PC-3 (cell line): ENCODE measurements around the gene GDF2. TPM values are rescaled to one million over a fixed set of nuclear protein-coding genes. Genes with fewer than 3 reads are reported as not detected.

Source experiments
- ATAC-seq: fragments of 200-7000 bp; cut with Tn5 transposase; 2 replicates; pipeline ENCODE4 v1.9.1; 2020; ENCODE audit warnings: mild to moderate bottlenecking, moderate library complexity
- BruUV-seq: library from RNA; stranded (reverse); fragments of 400-500 nt; replicated peaks from 2 replicates; lab custom pipeline; 2021; lab: Mats Ljungman, UMichigan
- CTCF ChIA-PET: fragments of 300-600 bp; sonication (Branson Sonifier 250); formaldehyde crosslinking; loops from one replicate; lab custom pipeline; 2022; ENCODE audit warnings: antibody characterized with exemption; lab: Charles Lee
- POLR2A ChIA-PET: fragments of 300-600 bp; sonication (Branson Sonifier 250); formaldehyde crosslinking; loops from one replicate; lab custom pipeline; 2022; ENCODE audit warnings: antibody characterized with exemption; ENCODE audit not compliant: unreplicated experiment; lab: Charles Lee
- DNase-seq: peaks from one replicate; pipeline ENCODE4 v3.0.0-alpha.2; 2015
- H2AFZ ChIP-seq: fragments of 300-600 bp; sonication (generic); 2 replicates; pipeline ENCODE4 v1.6.0; 2016; ENCODE audit warnings: antibody characterized with exemption, low read length
- H3F3A ChIP-seq: fragments of 300-600 bp; sonication (generic); one replicate; pipeline ENCODE4 v1.6.0; 2017; ENCODE audit warnings: antibody characterized with exemption, low read length, control low read depth, mild to moderate bottlenecking; ENCODE audit not compliant: unreplicated experiment
- H3K27ac ChIP-seq: fragments of 300-600 bp; sonication (generic); 2 replicates; pipeline ENCODE4 v1.5.1; 2016; ENCODE audit warnings: mild to moderate bottlenecking, low read length
- H3K27me3 ChIP-seq: fragments of 300-600 bp; sonication (generic); 2 replicates; pipeline ENCODE4 v1.6.1; 2016; ENCODE audit warnings: low read length, mixed read lengths
- H3K36me3 ChIP-seq: fragments of 300-600 bp; sonication (generic); 2 replicates; pipeline ENCODE4 v1.6.1; 2016; ENCODE audit warnings: low read depth, mixed run types, low read length, mixed read lengths
- H3K4me1 ChIP-seq: fragments of 300-600 bp; sonication (generic); 2 replicates; pipeline ENCODE4 v1.5.1; 2016; ENCODE audit warnings: low read length; ENCODE audit not compliant: insufficient read depth
- H3K4me2 ChIP-seq: fragments of 300-600 bp; sonication (generic); 2 replicates; pipeline ENCODE4 v1.6.0; 2016; ENCODE audit warnings: low read length
- H3K4me3 ChIP-seq: fragments of 300-600 bp; sonication (generic); 2 replicates; pipeline ENCODE4 v1.5.1; 2016; ENCODE audit warnings: mild to moderate bottlenecking, low read length, mixed read lengths
- H3K79me2 ChIP-seq: fragments of 300-600 bp; sonication (generic); 2 replicates; pipeline ENCODE4 v1.6.1; 2017; ENCODE audit warnings: low read length, mixed read lengths
- H3K9ac ChIP-seq: fragments of 300-600 bp; sonication (generic); 2 replicates; pipeline ENCODE4 v1.6.0; 2016; ENCODE audit warnings: mild to moderate bottlenecking, low read length
- H3K9me2 ChIP-seq: fragments of 300-600 bp; sonication (generic); replicated peaks from 2 replicates; pipeline ENCODE4 v1.6.1; 2016; ENCODE audit warnings: mixed run types, low read length, mixed read lengths
- H3K9me3 ChIP-seq: fragments of 300-600 bp; sonication (generic); 2 replicates; pipeline ENCODE4 v1.6.1; 2016; ENCODE audit warnings: low read length, mixed read lengths
- H4K20me1 ChIP-seq: fragments of 300-600 bp; sonication (generic); 2 replicates; pipeline ENCODE4 v1.6.1; 2016; ENCODE audit warnings: low read length, mixed read lengths
- EZH2 ChIP-seq: fragments of 300-600 bp; sonication (generic); IDR thresholded peaks from one replicate; pipeline ENCODE4 v1.6.1; 2017; ENCODE audit warnings: antibody characterized with exemption, mild to moderate bottlenecking, low read length; ENCODE audit not compliant: unreplicated experiment
- EZH2phosphoT487 ChIP-seq: fragments of 300-600 bp; sonication (generic); IDR thresholded peaks from 2 replicates; pipeline ENCODE4 v1.6.1; 2018; ENCODE audit warnings: mild to moderate bottlenecking, antibody characterized with exemption, low read length, borderline replicate concordance
- intact Hi-C: fragments of 100-400 bp; cut with micrococcal nuclease; formaldehyde crosslinking; loops from 2 replicates; pipeline ENCODE4 v1.9.0; 2023
- total RNA-seq: library from RNA; depleted of rRNA; stranded (reverse); fragments of >200 nt; gene quantifications from 2 replicates; pipeline ENCODE4 v1.2.3, GENCODE V29; 2014
- TF ChIP-seq, protein P1 (sequence below): fragments of 300-600 bp; sonication (generic); conservative IDR thresholded peaks from 2 replicates; pipeline ENCODE4 v1.5.1; 2017; ENCODE audit warnings: antibody characterized with exemption, low read depth, mild to moderate bottlenecking, low read length

GDF2 gene
- total RNA-seq, 1 experiment from 2014 or later: not detected

DNA sequence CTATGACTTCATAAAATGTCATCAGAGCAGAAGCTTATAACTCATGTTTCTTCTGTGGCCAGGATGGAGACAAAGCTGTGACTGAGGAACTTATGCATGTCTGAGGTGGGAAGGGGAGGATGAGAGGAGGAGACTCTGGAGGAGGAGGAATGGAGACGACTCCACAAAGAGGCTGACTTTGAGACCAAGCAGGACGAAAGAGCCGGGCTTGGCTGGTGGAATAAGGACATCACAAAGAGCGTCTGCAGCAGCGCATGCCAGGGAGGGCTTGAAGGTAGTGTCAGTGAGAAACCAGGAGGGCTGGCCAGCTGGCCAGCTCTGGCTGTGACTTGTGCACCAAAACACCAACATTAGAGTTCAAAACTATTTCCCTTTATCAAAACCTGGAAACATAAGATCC, 6.1 kb upstream of the GDF2 start:
- ChIA-PET CTCF (no interaction called here), POLR2A (no interaction called here)
- Histone ChIP-seq H3K9ac (no peak overlapping the region), H3K9me2 (no peaks in the 10 kb centered on the region), H3K79me2 (no peaks in the 10 kb centered on the region), H3K4me1 (peaks cover 9% of the 10 kb centered on the region), H3K4me2 (no peak overlapping the region), H3K27me3 (no peaks in the 10 kb centered on the region; the same call in 1 of the 2 replicates), H3K27ac (no peak overlapping the region), H3K9me3 (no peaks in the 10 kb centered on the region), H3K4me3 (no peak overlapping the region), H2AFZ (no peak overlapping the region), H4K20me1 (no peaks in the 10 kb centered on the region), H3F3A (no peaks in the 10 kb centered on the region), H3K36me3 (no peaks in the 10 kb centered on the region)
- DNase-seq (no peak), ATAC-seq (no peak)
- no peak for TF ChIP-seq EZH2
- TF ChIP-seq, protein P1, sequence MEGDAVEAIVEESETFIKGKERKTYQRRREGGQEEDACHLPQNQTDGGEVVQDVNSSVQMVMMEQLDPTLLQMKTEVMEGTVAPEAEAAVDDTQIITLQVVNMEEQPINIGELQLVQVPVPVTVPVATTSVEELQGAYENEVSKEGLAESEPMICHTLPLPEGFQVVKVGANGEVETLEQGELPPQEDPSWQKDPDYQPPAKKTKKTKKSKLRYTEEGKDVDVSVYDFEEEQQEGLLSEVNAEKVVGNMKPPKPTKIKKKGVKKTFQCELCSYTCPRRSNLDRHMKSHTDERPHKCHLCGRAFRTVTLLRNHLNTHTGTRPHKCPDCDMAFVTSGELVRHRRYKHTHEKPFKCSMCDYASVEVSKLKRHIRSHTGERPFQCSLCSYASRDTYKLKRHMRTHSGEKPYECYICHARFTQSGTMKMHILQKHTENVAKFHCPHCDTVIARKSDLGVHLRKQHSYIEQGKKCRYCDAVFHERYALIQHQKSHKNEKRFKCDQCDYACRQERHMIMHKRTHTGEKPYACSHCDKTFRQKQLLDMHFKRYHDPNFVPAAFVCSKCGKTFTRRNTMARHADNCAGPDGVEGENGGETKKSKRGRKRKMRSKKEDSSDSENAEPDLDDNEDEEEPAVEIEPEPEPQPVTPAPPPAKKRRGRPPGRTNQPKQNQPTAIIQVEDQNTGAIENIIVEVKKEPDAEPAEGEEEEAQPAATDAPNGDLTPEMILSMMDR: no peak
- BruUV-seq: no TSS peak
- intact Hi-C loops: no loop called here

DNA sequence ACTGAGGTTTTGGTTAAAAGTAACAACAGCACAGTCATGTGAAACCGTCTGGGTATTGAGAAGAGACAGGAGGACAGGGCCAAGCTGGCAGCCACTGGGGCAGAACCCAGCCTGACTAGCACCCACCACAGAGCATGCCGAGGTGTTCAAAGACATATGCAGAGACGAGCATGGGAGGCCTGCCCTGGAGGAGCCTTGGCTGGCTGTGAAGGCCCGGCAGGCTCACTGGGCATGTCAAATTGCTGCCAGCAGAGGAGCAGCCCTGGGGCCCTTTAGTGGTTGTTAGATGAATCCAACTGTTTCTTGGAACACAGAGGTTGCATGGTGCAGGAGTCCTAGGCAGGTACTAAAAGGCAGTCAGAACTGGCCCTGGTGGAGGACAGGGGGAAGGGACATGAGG, 5.0 kb upstream of the GDF2 start:
- no peak overlapping the region for H3K4me3 ChIP-seq
- no peaks in the 10 kb centered on the region for H3K9me3 ChIP-seq
- H3K4me1 ChIP-seq: no peaks in the 10 kb centered on the region
- no TSS peak for BruUV-seq
- ChIA-PET POLR2A (no interaction called here), CTCF (no interaction called here)
- no peaks in the 10 kb centered on the region; the same call in 1 of the 2 replicates for H3K27me3 ChIP-seq
- no peak overlapping the region for H3K4me2 ChIP-seq
- no peaks in the 10 kb centered on the region for H4K20me1 ChIP-seq
- H3K9me2 ChIP-seq: no peaks in the 10 kb centered on the region
- intact Hi-C loops: no loop called here
- no peak overlapping the region for H3K27ac ChIP-seq
- DNase-seq (no peak), ATAC-seq (no peak)
- H3F3A ChIP-seq: no peaks in the 10 kb centered on the region
- no peak overlapping the region for H2AFZ ChIP-seq
- no peak overlapping the region for H3K9ac ChIP-seq
- TF ChIP-seq, protein P1: no peak
- TF ChIP-seq EZH2phosphoT487: no peak
- TF ChIP-seq EZH2: no peak
- no peaks in the 10 kb centered on the region for H3K36me3 ChIP-seq
- H3K79me2 ChIP-seq: no peaks in the 10 kb centered on the region

DNA sequence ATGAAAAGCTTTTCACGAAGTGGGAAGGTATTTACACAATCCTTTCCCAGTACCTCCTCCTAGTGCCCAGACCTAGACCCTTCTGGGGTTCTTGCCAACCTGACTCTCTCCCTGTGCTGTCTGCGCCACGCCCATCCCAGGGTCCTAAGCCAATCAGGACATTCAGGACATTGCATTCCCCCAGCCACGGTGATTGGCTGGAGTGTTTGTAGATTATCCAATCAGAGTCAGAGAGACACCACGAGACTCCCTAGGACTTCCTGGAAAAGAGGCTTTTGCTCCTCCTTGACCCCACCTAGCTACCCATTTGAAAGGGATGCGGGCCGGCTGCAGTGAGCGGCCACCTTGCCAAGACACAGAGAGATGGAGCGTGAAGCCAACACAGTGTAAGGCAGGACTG, 3.5 kb upstream of the GDF2 start:
- intact Hi-C loops: no loop called here
- Histone ChIP-seq H3K4me1 (no peaks in the 10 kb centered on the region), H3F3A (no peaks in the 10 kb centered on the region), H3K27ac (no peak overlapping the region), H3K27me3 (no peaks in the 10 kb centered on the region; the same call in 1 of the 2 replicates), H3K36me3 (no peaks in the 10 kb centered on the region), H4K20me1 (no peaks in the 10 kb centered on the region), H2AFZ (no peak overlapping the region), H3K79me2 (no peaks in the 10 kb centered on the region), H3K9me2 (no peaks in the 10 kb centered on the region), H3K9ac (no peak overlapping the region), H3K4me2 (no peak overlapping the region), H3K9me3 (no peaks in the 10 kb centered on the region), H3K4me3 (no peak overlapping the region)
- no TSS peak for BruUV-seq
- peak; percentile 20 for DNase-seq
- CTCF ChIA-PET: no interaction called here
- no peak for ATAC-seq
- POLR2A ChIA-PET: no interaction called here
- TF ChIP-seq EZH2 (no peak), EZH2phosphoT487 (no peak)
- TF ChIP-seq, protein P1: no peak
